ENCODE results near the gene L1CAM. TPM values are rescaled to one million over a fixed set of nuclear protein-coding genes. Genes with fewer than 3 reads are reported as not detected.

The L1CAM gene
- polyA plus RNA-seq, 3 donors: 0.55 TPM; not detected in 2

DNA sequence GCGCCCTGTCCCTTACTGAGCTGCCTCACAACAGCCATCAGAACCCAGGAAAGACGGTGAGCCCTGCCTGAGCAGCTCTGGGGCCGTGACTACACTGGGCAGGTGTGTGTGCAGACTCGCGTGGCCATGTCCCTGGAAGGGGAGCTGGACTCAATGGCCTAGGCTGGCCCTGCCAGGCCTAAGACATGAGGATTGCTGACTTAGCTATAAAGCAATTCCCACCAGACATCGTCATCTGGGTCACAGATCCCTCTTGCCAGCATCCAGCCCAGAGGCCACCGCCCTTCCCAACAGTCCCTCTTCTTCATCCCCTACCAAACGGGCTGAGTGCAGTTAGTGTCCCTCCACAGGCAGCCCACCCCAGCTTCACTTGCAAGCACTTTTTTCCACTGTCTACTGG lies 45.2 kb upstream of the L1CAM start:
- H3K36me3 ChIP-seq (replicated peaks in 1 of 2; ENCODE audit: control insufficient read depth in 1 of 2, insufficient read depth in 2 of 2, low read length in 2 of 2): peaks cover 31 to 36% of the 10 kb centered on the region in 2 donors
- H4K20me1 ChIP-seq (ENCODE audit: insufficient read depth, low read length): peaks cover 81% of the 10 kb centered on the region
- H3K4me2 ChIP-seq (replicated peaks; ENCODE audit: extremely low read depth, low read length, poor library complexity, severe bottlenecking): no peak overlapping the region
- peaks cover 47% of the 10 kb centered on the region for H3K79me2 ChIP-seq (ENCODE audit: insufficient read depth, low read length)
- whole genome bisulfite sequencing (ENCODE audit: insufficient coverage): 100% methylated on average over 4 of the region's 8 CpGs
- no peak overlapping the region for H3K4me3 ChIP-seq (replicated peaks in 1 of 3; ENCODE audit: low read depth in 2 of 3, low read length in 3 of 3)
- peaks cover 0 to 3% of the 10 kb centered on the region in 2 donors for H3K27me3 ChIP-seq (ENCODE audit: control insufficient read depth in 2 of 2, insufficient read depth in 2 of 2, low read length in 2 of 2)
- peaks cover 26% of the 10 kb centered on the region for H3K4me1 Mint-ChIP-seq
- H3K4me3 Mint-ChIP-seq: no peak overlapping the region
- DNase-seq: no peak
- H3K9ac ChIP-seq (ENCODE audit: insufficient read depth, low read length, poor library complexity, severe bottlenecking): no peak overlapping the region
- H3K36me3 Mint-ChIP-seq: peaks cover 17 to 32% of the 10 kb centered on the region in 2 donors
- peak overlapping the region in 1 of 2 donors; percentile 11 for H3K27ac ChIP-seq (ENCODE audit: low read depth in 1 of 2, low read length in 2 of 2)
- peaks cover 0 to 35% (median 2%) of the 10 kb centered on the region in 3 donors for H3K27me3 Mint-ChIP-seq (ENCODE audit: low read depth in 3 of 3)
- TF ChIP-seq, protein P1, sequence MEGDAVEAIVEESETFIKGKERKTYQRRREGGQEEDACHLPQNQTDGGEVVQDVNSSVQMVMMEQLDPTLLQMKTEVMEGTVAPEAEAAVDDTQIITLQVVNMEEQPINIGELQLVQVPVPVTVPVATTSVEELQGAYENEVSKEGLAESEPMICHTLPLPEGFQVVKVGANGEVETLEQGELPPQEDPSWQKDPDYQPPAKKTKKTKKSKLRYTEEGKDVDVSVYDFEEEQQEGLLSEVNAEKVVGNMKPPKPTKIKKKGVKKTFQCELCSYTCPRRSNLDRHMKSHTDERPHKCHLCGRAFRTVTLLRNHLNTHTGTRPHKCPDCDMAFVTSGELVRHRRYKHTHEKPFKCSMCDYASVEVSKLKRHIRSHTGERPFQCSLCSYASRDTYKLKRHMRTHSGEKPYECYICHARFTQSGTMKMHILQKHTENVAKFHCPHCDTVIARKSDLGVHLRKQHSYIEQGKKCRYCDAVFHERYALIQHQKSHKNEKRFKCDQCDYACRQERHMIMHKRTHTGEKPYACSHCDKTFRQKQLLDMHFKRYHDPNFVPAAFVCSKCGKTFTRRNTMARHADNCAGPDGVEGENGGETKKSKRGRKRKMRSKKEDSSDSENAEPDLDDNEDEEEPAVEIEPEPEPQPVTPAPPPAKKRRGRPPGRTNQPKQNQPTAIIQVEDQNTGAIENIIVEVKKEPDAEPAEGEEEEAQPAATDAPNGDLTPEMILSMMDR (IDR thresholded peaks at IDR 0.05): no peak
- no peak overlapping the region for H2AFZ ChIP-seq (ENCODE audit: insufficient read depth, low read depth, low read length, poor library complexity, severe bottlenecking)
- no peaks in the 10 kb centered on the region for H3K9me3 ChIP-seq (replicated peaks in 1 of 2; ENCODE audit: control insufficient read depth in 1 of 2, insufficient read depth in 1 of 2, low read length in 2 of 2)
- H3K4me1 ChIP-seq (ENCODE audit: control insufficient read depth in 1 of 2, insufficient read depth in 2 of 2, low read length in 2 of 2): peaks cover 47 to 62% of the 10 kb centered on the region in 2 donors
- H3K9me3 Mint-ChIP-seq: peaks cover 0 to 19% (median 6%) of the 10 kb centered on the region in 7 donors
- intact Hi-C loops (cut with micrococcal nuclease): no loop called here
- H3K27ac Mint-ChIP-seq: peak overlapping the region in 6 of 7 donors; percentile 6 to 70 (median 50)

DNA sequence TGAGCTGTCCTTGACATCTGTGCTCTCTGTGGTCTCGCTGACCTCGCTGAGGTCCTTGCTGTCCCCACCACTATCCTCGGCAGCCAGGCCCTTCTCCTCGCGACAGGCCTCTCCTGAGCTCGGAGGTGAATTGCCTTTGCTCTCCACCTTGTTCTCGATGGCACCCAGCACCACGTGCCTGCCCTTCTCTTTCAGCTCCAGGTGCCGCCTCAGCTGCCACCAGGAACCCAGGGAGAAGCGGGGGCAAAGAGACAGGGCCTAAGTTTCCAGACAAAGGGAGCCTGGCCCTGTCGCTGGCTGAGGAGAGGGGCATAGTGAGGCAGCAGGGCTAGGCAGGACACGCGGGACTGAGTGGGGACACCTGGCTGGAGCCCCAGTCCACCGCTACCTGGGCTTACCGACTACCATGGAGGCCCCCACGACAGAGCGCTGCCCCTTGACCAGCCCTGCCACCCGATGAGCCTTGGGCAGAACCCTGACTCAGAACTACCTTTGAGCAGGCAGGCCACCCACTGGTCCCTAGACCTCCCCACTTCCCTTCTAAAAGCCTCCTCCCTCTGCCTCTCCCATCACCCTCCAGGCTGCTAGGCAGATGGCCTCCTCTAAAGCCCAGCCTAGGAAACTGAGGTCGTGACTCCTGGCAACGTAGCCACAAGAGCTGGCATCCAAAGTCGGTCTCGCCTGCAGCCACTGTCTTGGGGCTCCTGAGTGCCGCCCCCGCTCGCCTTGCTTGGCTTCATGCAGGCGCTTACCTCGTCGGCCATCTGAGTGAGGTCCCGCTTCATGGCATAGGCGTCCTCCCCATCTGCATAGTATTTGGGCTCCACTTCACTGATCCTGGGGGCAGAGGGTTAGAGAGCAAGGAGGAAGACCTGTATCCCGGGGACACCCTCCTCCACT lies 44.3 kb upstream of the L1CAM start:
- intact Hi-C loops (cut with micrococcal nuclease): no loop called here
- H3K27ac Mint-ChIP-seq: peak overlapping the region in 3 of 7 donors; percentile 56 to 69 (median 63)
- Histone ChIP-seq H3K36me3 (replicated peaks in 1 of 2; ENCODE audit: control insufficient read depth in 1 of 2, insufficient read depth in 2 of 2, low read length in 2 of 2) (peaks cover 31 to 36% of the 10 kb centered on the region in 2 donors), H4K20me1 (ENCODE audit: insufficient read depth, low read length) (peaks cover 84% of the 10 kb centered on the region), H3K4me1 (ENCODE audit: control insufficient read depth in 1 of 2, insufficient read depth in 2 of 2, low read length in 2 of 2) (peaks cover 43 to 65% of the 10 kb centered on the region in 2 donors), H2AFZ (ENCODE audit: insufficient read depth, low read depth, low read length, poor library complexity, severe bottlenecking) (no peak overlapping the region), H3K79me2 (ENCODE audit: insufficient read depth, low read length) (peaks cover 54% of the 10 kb centered on the region), H3K4me2 (replicated peaks; ENCODE audit: extremely low read depth, low read length, poor library complexity, severe bottlenecking) (no peak overlapping the region), H3K9ac (ENCODE audit: insufficient read depth, low read length, poor library complexity, severe bottlenecking) (no peak overlapping the region), H3K27me3 (ENCODE audit: control insufficient read depth in 2 of 2, insufficient read depth in 2 of 2, low read length in 2 of 2) (peaks cover 0 to 3% of the 10 kb centered on the region in 2 donors), H3K27ac (ENCODE audit: low read depth in 1 of 2, low read length in 2 of 2) (peak overlapping the region; percentile 27 to 50), H3K4me3 (replicated peaks in 1 of 3; ENCODE audit: low read depth in 2 of 3, low read length in 3 of 3) (no peak overlapping the region), H3K9me3 (replicated peaks in 1 of 2; ENCODE audit: control insufficient read depth in 1 of 2, insufficient read depth in 1 of 2, low read length in 2 of 2) (no peaks in the 10 kb centered on the region)
- no peak for DNase-seq
- TF ChIP-seq, protein P1 (IDR thresholded peaks at IDR 0.05): no peak
- peaks cover 21% of the 10 kb centered on the region for H3K4me1 Mint-ChIP-seq
- H3K9me3 Mint-ChIP-seq: peaks cover 0 to 18% (median 6%) of the 10 kb centered on the region in 7 donors
- H3K4me3 Mint-ChIP-seq: no peak overlapping the region
- WGBS (ENCODE audit: insufficient coverage): 96% methylated on average over 16 of the region's 31 CpGs
- peaks cover 0 to 27% (median 2%) of the 10 kb centered on the region in 3 donors for H3K27me3 Mint-ChIP-seq (ENCODE audit: low read depth in 3 of 3)
- H3K36me3 Mint-ChIP-seq: peaks cover 17 to 32% of the 10 kb centered on the region in 2 donors

Data from CD14-positive monocyte (primary cell).